ENCODE data around the gene LAMC1. TPM values are rescaled to one million over a fixed set of nuclear protein-coding genes. Genes with fewer than 3 reads are reported as not detected.
"Not testable (repeated sequence)": the region's sequence is repeated elsewhere in the genome, so short reads cannot be mapped to it uniquely, and the experiment has no call there.

LAMC1 gene
- polyA plus RNA-seq, 1 donor from 2014 or later = 4.2 TPM

DNA sequence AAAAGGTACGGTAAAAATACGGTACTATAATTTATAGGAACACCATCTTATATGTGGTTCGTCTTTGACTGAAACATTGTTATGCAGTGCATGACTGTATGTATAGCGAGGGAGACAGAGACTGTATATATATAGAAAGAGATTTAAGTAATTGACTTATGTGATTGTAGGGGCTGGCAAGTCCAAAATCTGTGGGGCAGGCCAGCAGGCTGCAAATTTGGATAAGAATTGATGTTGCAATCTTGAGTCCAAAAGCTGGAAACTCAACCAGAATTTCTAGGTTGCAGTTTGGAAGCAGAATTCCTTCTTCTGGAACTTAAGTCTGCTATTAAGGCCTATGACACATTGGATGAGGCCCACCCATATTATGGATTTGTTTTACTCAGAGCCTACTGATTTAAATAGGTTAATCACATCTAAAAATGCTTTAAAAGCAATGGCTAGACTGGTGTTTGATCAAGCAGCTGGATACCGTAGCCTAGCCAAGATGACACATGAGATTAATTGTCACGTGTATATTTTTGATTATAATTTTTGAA is 42.0 kb downstream of the LAMC1 start:
- H4K20me1 ChIP-seq (ENCODE audit: insufficient read depth) = no peaks in the 10 kb centered on the region
- H3K27ac ChIP-seq (ENCODE audit: low read length) = no peak overlapping the region
- H3K79me2 ChIP-seq (replicated peaks; ENCODE audit: insufficient read depth, low read length) = peaks cover 4% of the 10 kb centered on the region
- H3K9me3 ChIP-seq (ENCODE audit: low read length) = no peaks in the 10 kb centered on the region
- H3K4me2 ChIP-seq (ENCODE audit: low read length) = no peak overlapping the region
- H3F3A ChIP-seq (ENCODE audit: insufficient read depth, low read length, poor library complexity, severe bottlenecking) = no peaks in the 10 kb centered on the region
- no peak for TF ChIP-seq MXI1 (conservative IDR thresholded peaks at IDR 0.05; ENCODE audit: poor library complexity, severe bottlenecking)
- no peak for TF ChIP-seq TAF1 (IDR thresholded peaks at IDR 0.05; ENCODE audit: low read depth)
- TF ChIP-seq, protein P1, sequence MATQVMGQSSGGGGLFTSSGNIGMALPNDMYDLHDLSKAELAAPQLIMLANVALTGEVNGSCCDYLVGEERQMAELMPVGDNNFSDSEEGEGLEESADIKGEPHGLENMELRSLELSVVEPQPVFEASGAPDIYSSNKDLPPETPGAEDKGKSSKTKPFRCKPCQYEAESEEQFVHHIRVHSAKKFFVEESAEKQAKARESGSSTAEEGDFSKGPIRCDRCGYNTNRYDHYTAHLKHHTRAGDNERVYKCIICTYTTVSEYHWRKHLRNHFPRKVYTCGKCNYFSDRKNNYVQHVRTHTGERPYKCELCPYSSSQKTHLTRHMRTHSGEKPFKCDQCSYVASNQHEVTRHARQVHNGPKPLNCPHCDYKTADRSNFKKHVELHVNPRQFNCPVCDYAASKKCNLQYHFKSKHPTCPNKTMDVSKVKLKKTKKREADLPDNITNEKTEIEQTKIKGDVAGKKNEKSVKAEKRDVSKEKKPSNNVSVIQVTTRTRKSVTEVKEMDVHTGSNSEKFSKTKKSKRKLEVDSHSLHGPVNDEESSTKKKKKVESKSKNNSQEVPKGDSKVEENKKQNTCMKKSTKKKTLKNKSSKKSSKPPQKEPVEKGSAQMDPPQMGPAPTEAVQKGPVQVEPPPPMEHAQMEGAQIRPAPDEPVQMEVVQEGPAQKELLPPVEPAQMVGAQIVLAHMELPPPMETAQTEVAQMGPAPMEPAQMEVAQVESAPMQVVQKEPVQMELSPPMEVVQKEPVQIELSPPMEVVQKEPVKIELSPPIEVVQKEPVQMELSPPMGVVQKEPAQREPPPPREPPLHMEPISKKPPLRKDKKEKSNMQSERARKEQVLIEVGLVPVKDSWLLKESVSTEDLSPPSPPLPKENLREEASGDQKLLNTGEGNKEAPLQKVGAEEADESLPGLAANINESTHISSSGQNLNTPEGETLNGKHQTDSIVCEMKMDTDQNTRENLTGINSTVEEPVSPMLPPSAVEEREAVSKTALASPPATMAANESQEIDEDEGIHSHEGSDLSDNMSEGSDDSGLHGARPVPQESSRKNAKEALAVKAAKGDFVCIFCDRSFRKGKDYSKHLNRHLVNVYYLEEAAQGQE (IDR thresholded peaks at IDR 0.05; ENCODE audit: borderline replicate concordance) = no peak
- TF ChIP-seq EZH2 (IDR thresholded peaks at IDR 0.05; ENCODE audit: borderline replicate concordance, insufficient read depth, low read length, poor library complexity, severe bottlenecking) = no peak
- TF ChIP-seq POLR2AphosphoS5 (IDR thresholded peaks at IDR 0.05) = no peak
- TF ChIP-seq, protein P2, sequence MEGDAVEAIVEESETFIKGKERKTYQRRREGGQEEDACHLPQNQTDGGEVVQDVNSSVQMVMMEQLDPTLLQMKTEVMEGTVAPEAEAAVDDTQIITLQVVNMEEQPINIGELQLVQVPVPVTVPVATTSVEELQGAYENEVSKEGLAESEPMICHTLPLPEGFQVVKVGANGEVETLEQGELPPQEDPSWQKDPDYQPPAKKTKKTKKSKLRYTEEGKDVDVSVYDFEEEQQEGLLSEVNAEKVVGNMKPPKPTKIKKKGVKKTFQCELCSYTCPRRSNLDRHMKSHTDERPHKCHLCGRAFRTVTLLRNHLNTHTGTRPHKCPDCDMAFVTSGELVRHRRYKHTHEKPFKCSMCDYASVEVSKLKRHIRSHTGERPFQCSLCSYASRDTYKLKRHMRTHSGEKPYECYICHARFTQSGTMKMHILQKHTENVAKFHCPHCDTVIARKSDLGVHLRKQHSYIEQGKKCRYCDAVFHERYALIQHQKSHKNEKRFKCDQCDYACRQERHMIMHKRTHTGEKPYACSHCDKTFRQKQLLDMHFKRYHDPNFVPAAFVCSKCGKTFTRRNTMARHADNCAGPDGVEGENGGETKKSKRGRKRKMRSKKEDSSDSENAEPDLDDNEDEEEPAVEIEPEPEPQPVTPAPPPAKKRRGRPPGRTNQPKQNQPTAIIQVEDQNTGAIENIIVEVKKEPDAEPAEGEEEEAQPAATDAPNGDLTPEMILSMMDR (IDR thresholded peaks at IDR 0.05; ENCODE audit: poor library complexity, severe bottlenecking) = no peak
- no peak for TF ChIP-seq EP300 (conservative IDR thresholded peaks at IDR 0.05; ENCODE audit: poor library complexity, severe bottlenecking)
- TF ChIP-seq SMC3 (conservative IDR thresholded peaks at IDR 0.05; ENCODE audit: poor library complexity) = no peak
- no peak for TF ChIP-seq RAD21 (conservative IDR thresholded peaks at IDR 0.05)
- no peak overlapping the region for H2AFZ ChIP-seq (ENCODE audit: low read depth, low read length)
- no peaks in the 10 kb centered on the region for H3K27me3 ChIP-seq (ENCODE audit: insufficient read depth, low read depth, low read length)
- H3K4me3 ChIP-seq (ENCODE audit: low read length) = no peak overlapping the region
- H3K9ac ChIP-seq (ENCODE audit: low read length) = no peak overlapping the region
- H3K36me3 ChIP-seq (ENCODE audit: insufficient read depth, low read length) = no peaks in the 10 kb centered on the region
- H3K9me2 ChIP-seq (ENCODE audit: insufficient read depth, low read length) = no peaks in the 10 kb centered on the region

DNA sequence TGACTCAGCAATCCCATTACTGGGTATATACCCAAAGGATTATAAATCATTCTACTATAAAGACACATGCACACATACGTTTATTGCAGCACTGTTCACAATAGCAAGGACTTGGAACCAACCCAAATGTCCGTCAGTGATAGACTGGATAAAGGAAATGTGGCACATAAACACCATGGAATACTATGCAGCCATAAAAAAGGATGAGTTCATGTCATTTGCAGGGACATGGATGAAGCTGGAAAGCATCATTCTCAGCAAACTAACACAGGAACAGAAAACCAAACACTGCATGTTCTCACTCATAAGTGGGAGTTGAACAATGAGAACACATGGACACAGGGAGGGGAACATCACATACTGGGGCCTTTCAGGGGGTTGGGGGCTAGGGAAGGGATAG is 43.2 kb downstream of the LAMC1 start:
- H3K9me3 ChIP-seq (ENCODE audit: low read length) = not testable (repeated sequence)

More for the DNA sequence above, 43.2 kb downstream of the LAMC1 start:
- not testable (repeated sequence) for H3K36me3 ChIP-seq (ENCODE audit: insufficient read depth, low read length); H4K20me1 ChIP-seq (ENCODE audit: insufficient read depth); H3K9me2 ChIP-seq (ENCODE audit: insufficient read depth, low read length); H3K27me3 ChIP-seq (ENCODE audit: insufficient read depth, low read depth, low read length); H3K4me3 ChIP-seq (ENCODE audit: low read length); H3K9ac ChIP-seq (ENCODE audit: low read length); H3F3A ChIP-seq (ENCODE audit: insufficient read depth, low read length, poor library complexity, severe bottlenecking); H3K4me2 ChIP-seq (ENCODE audit: low read length); H3K79me2 ChIP-seq (replicated peaks; ENCODE audit: insufficient read depth, low read length); H2AFZ ChIP-seq (ENCODE audit: low read depth, low read length); H3K27ac ChIP-seq (ENCODE audit: low read length)

All from neural cell (in vitro differentiated cells).